ENCODE data around the gene SERPINA5.
"Not testable (repeated sequence)": the region's sequence is repeated elsewhere in the genome, so short reads cannot be mapped to it uniquely, and the experiment has no call there.

SERPINA5 gene

DNA sequence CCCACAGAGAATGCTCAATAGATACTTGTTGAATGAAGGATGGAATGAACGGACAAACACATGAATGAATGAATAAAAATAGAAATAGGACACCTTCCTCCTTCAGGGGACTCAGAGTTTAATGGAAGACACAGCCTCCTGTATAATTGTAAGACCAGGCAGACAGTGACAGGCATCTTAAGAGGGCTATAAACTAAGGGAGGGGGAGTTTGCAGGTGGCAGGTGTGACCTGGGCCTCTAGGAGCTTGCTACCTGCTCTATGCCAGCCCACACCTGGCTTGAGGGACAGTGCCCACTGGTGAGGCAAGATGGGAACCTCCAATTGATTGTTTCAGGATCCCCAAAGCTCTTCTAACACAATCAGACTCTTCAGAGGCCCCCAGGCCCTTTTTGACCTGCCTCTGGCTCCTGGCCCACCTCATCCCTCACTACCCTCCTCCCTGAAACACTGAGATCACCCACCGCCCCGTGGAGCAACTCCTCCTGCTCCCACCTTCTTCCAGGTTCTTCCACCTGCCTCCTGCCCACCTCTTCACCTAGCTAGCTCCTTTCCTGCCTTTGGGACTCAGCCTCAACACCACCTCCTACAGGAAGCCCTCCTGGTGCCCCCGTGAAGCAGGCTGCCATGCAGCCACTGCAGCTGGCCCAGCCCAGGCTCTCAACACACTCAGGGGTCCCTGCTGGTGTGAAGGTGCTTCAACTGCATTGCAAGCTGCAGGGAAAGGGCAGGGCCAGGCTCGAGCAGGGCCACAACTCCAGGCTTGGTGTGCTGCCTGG is 40.3 kb downstream of the SERPINA5 start:
- in situ Hi-C loops (cut with HindIII; ENCODE audit: low sequenced_read_pairs) = no loop called here

- in situ Hi-C loops (cut with HindIII; ENCODE audit: low sequenced_read_pairs) = no loop called here
Measured at GRCh38 chr14:94622653-94623421, 41.6 kb downstream of the SERPINA5 start.

DNA sequence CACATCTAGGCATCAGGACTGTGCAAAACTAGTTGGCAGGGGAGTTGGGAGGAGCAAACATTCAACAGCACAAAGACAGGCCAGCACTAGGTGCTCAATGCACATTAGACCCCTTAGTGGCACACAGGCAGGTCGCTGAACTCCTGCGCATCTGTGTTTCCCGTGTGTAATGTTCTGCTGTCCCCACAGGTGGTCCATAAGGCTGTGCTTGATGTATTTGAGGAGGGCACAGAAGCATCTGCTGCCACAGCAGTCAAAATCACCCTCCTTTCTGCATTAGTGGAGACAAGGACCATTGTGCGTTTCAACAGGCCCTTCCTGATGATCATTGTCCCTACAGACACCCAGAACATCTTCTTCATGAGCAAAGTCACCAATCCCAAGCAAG is 42.2 kb downstream of the SERPINA5 start:
- in situ Hi-C loops (cut with HindIII; ENCODE audit: low sequenced_read_pairs) = no loop called here

GRCh38 chr14:94623856-94624499 is 42.8 kb downstream of the SERPINA5 start:
- in situ Hi-C loops (cut with HindIII; ENCODE audit: low sequenced_read_pairs) = no loop called here

- in situ Hi-C loops (cut with HindIII; ENCODE audit: low sequenced_read_pairs) = no loop called here
Measured at GRCh38 chr14:94624537-94625352, 43.5 kb downstream of the SERPINA5 start.

GRCh38 chr14:94625353-94625635 is 44.1 kb downstream of the SERPINA5 start:
- in situ Hi-C loops (cut with HindIII; ENCODE audit: low sequenced_read_pairs) = no loop called here

- in situ Hi-C loops (cut with HindIII; ENCODE audit: low sequenced_read_pairs) = no loop called here
Measured at GRCh38 chr14:94628578-94628977, 47.4 kb downstream of the SERPINA5 start.

- in situ Hi-C loops (cut with HindIII; ENCODE audit: low sequenced_read_pairs) = no loop called here
Measured at GRCh38 chr14:94630396-94630795, 49.2 kb downstream of the SERPINA5 start.

GRCh38 chr14:94631050-94631449 is 49.8 kb downstream of the SERPINA5 start:
- in situ Hi-C loops (cut with HindIII; ENCODE audit: low sequenced_read_pairs) = no loop called here

DNA sequence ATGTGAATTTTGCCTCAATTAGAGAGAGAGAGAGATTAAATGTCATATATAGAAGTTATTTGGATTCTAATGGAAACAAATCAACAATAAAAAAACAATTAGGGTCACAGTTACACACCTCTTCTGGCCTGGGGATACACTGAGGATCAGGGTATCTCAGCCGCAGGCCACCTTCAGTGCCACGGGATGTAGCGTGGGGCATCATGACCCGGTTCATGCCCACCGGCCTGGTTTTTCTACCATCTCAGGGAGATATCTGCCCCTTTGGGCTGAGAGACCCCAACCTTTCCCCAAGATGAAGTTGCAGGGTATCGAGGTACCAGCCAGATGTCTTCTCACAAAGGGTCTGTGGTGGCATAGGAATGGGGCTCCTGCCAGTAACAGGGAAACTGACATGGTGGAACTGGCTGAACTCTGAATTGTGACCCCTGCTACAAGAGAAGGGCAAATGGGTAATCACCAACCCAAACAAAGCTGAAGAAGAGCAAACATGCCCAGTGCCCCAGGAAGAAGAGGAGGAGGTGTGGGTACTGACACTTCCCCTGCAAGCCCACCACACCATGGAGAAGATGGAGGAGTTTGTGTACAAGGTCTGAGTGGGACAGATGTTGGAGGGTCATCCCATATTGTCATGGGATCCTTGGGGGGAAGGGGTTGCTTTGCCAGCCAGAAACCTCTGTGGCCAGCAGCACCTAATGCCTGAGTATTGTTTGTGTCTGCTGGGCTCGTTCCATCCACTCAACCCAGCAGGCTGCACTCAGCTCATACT is 50.5 kb downstream of the SERPINA5 start:
- in situ Hi-C loops (cut with HindIII; ENCODE audit: low sequenced_read_pairs) = no loop called here

- in situ Hi-C loops (cut with HindIII; ENCODE audit: low sequenced_read_pairs) = no loop called here
Measured at GRCh38 chr14:94632305-94632590, 51.0 kb downstream of the SERPINA5 start.

DNA sequence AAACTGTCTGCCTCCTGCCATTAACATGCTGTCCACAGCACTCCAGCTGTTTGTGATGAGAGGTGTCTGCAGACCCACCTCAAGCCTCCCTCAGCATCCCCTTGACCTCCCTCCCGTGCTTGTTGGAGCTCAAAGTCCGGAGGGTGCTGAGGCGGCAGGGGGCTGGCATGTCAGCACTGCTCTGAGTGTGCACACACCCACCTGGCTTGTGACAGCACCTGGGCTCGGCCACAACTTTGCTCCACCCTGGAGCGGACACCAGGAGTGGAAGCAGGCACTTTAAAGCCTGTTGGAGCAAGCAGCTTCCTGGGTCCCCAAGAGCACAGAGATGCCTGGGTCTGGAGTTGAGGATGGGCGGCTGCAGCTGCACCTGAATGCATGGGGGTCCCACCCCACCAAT is 51.9 kb downstream of the SERPINA5 start:
- in situ Hi-C loops (cut with HindIII; ENCODE audit: low sequenced_read_pairs) = no loop called here

DNA sequence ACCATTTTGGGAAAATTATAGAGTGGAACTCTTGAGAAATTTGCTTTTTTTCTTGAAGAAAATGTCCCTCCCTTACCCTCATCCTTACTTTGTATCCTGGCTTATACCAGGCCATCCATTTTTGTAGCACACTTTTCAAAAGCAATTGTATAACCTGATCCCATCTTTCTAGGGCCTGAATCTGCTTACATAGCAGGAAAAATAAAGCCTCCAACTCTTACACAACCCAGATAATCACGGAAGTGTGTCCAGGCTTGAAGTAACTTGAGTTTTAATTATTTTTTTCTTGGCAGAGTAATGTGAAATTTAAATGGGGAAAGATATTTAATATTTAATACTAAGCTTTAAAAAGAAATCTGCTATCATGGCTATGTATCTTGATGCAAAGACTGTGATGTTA is 53.9 kb downstream of the SERPINA5 start:
- in situ Hi-C loops (cut with HindIII; ENCODE audit: low sequenced_read_pairs) = no loop called here

DNA sequence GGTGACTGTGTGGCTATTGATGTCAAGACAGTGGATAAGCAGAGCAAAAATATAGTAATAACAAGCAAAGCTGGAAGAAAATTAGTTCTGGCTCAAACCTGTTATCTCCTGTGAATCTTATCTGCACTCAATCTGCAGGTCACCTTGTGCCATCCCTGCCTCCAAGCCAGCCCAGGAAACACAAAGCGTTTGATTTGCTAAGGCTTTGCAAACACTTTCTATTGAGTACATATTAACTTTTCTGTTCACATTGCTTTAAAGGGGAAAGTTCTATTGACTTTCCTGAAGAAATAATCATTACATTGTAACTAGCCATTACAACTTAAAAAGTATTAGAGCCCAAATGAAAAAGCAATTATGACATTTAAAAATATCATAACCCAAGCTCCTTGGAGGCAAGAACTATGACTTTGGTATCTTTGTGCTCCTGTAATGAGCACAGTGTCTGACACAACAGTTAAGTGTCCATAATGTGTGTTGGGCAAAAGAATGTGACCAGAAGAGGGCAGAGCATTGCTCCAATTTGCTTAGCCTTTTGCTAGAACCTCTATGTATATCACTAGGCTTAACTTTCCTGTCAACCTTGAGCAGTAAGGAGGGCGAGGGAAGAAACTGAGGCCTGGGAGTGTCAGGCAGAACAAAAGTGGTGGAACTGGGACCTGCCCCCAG is 55.7 kb downstream of the SERPINA5 start:
- in situ Hi-C loops (cut with HindIII; ENCODE audit: low sequenced_read_pairs) = no loop called here

GRCh38 chr14:94637814-94638213 is 56.6 kb downstream of the SERPINA5 start:
- in situ Hi-C loops (cut with HindIII; ENCODE audit: low sequenced_read_pairs) = not testable (repeated sequence)

DNA sequence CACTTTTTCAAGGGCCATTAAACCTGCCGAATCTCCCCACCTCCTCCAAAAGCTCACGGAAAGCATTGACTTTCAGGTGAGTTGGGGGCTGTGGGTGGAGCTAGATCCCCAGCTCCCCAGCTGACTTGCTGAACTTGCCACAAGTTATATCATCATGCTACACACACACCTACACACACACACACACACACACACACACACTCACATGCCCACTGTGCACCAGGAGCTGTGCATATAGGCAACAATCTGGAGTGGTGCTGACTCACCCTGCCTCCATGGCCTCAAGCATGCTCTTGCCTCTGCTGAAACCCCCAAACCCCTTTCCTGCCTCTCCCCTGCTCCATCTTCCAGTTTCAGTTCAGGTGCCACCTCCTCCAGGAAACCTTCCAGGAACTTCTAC is 57.1 kb downstream of the SERPINA5 start:
- in situ Hi-C loops (cut with HindIII; ENCODE audit: low sequenced_read_pairs) = no loop called here

GRCh38 chr14:94638961-94639817 is 58.0 kb downstream of the SERPINA5 start:
- in situ Hi-C loops (cut with HindIII; ENCODE audit: low sequenced_read_pairs) = no loop called here

GRCh38 chr14:94640721-94641631 is 59.8 kb downstream of the SERPINA5 start:
- in situ Hi-C loops (cut with HindIII; ENCODE audit: low sequenced_read_pairs) = loop anchor here (5.0 kb wide), 1 partner anchor 49 kb away; no protein-coding TSS in a partner anchor
